ENCODE data around the gene DUSP11. TPM values are rescaled to one million over a fixed set of nuclear protein-coding genes. Genes with fewer than 3 reads are reported as not detected.
A peak's percentile ranks its signal among the peaks of the same experiment; 100 is the strongest.
"Not testable (repeated sequence)": the region's sequence is repeated elsewhere in the genome, so short reads cannot be mapped to it uniquely, and the experiment has no call there.

The DUSP11 gene
- 19.5 TPM for polyA plus RNA-seq (2013, experiment 1 of 2; ENCODE audit: insufficient read length)
- 20.1 TPM for polyA plus RNA-seq (2013, experiment 2 of 2; ENCODE audit: insufficient read length)

- peak; percentile 93 for DNase-seq
These were observed at the start of gene DUSP11 for GRCh38 chr2:73779467-73780236. TSS of gene DUSP11 (minus strand) at chr2:73780103. CDS start at chr2:73779974, 129 bp downstream.

DNA sequence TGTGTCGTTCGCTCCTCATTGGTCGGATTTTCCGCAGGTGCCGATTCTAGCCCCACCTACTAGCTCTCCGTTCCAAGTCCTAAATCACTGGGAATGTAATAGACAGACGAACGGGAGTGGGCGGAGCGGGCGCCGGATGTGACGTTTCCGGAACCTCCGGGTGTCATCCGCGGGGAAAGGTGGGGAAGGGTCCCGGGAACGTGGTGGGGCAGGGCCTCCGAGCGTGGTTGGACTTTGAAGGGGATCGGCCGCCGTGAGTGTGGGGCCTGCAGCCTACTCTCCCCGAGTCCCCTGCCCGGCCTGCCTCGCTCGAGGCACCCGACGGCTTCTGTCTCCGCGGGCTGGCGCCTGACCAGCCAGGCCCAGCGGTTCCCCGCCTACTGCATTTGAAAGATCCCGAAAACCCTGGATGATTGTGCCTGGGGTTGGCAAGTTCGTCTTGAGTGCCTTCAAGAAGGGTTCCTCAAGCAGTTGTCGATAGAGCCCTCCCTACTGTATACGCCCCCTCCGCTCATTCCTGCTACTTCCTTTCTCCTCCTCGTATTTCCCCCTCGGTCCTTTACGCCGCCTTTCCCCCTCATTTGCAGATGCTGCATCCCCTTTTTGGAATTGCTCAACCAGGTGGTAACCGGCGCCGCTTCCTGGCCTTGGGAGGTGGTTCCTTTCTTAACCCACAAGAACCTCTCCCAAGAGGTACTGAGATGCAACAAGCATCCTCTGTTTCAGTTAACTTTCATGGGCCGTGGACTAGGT, 49.1 kb upstream of the DUSP11 start, which contains the start of gene STAMBP:
STAMBP (plus strand) TSS at position 144 of the 753 bp plus-strand sequence. CDS start 1,896 bp downstream, outside the sequence.
- peak; percentile 97 for DNase-seq

GRCh38 chr2:73828389-73828817, 48.5 kb upstream of the DUSP11 start:
- DNase-seq = no peak

DNA sequence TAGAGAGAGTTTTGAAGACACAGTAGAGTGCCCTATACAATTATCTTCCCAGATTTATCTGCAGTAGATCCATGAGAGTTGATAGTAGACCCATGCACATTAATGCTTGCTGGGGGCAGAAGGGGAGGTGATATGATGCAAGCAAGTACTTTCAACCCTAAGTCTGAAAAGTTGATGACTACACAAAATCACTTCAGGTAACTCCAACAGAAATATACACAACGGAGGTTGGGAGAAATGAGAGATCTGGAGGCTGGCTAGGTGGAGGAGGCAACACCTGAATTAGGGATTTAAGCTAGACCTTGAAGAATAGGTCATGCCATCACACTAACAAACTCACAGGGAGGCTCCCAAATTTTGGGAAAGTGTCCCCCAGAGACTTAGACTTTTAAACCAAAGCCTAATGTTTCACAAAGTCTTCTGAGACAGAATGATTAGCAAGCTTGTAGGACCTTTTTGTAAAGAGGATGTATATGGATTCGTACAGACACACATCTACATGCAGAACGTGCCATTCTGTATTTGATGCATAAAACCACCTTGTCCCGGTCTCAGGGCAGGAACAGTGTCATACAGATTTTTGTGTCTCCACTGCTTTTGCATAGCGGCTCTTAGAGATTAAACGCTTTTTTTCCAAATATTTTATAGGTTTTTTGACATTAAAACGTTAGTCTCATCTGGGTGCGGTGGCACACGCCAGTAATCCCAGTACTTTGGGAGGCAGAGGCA, 47.9 kb upstream of the DUSP11 start:
- DNase-seq = no peak

- DNase-seq = peak; percentile 46
These were observed 47.1 kb upstream of the DUSP11 start for GRCh38 chr2:73827018-73827417.

GRCh38 chr2:73825408-73825807, 45.5 kb upstream of the DUSP11 start:
- DNase-seq = peak; percentile 6

DNA sequence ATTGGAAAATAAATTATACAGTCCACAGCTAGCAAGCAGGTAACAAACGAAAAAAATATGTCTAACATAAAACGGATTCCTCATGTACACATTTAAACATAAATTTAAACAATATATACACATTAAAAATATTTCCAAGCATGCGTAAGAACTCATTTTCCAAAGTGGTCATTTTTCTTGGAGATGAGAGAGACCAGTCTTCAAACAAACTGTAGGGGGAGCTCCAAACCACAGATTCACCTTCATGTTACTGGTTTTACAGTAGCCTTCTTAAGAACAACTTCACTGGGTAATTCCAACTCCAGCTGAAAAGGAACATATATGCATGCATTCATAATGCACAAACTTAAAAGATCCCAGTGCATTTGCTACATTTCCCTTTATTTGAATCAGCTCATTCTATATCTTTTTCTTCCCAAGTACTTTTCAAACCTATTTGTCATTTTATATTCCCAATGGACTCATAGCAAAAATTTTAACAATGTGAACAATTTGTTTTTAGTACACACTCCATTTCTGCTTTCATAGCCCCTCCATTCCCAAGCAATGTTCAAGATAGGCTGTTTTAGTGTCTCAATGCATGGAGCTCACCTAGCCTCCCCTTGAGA, 44.1 kb upstream of the DUSP11 start:
- DNase-seq = peak; percentile 77

DNA sequence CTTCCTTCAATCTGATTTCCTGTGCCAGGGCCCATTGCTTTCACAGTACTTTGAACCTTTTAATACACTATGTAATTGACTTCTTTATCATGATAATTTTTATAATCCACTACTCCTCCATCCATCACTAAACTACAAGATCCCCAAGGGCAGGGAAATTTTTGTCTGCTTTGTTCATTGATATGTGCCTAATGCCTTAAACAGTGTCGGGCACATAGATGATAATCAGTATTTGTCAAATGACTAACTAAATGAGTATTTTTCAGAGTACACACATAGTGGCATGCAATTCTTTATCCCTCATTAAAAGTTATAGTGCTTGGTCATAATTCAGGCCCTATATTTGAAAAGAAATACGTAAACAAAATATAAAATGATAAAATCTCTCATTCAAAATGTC, 43.5 kb upstream of the DUSP11 start:
- DNase-seq = no peak

DNA sequence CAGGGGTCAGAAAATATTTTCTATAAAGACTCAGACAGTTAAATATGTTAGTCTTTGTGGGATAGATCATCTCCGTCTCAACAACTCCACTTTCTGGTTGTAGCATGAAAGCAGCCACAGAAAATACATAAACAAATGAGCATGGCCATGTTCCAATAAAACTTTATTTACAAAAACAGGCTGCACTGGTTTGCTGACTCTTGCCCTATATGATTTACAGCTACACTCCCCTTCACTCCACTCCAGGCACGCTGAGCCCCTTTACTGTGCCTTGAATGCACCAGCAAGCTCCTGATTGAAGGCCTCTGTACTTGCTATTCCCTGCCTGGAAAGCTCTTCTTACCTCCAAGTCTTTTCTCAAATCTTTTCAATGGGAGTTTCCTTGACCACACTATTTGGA, 43.1 kb upstream of the DUSP11 start:
- DNase-seq = no peak

GRCh38 chr2:73822276-73822675, 42.4 kb upstream of the DUSP11 start:
- no peak for DNase-seq

GRCh38 chr2:73821669-73822068, 41.8 kb upstream of the DUSP11 start:
- DNase-seq = no peak

- no peak for DNase-seq
These were observed 41.3 kb upstream of the DUSP11 start for GRCh38 chr2:73821227-73821626.

DNA sequence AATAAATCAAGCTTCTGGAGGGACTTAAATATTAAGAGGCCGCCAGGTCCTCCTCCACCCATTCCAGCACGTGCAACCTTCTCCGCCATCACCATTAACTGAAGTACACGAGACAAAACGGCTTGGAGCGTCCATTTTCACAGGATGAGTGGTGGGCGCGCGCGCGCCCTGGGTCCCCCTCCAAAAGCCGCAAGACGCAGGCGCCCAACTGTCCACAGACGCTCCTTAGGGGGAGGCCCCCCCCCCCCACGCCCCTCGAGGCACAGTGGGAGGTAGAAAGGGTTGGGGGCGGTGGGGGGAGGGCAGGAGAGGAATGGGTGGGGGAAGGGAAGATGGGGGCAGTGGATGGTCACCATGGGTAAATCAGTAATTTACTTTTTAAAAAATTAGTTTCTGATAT, 38.4 kb upstream of the DUSP11 start:
- no peak for DNase-seq

DNA sequence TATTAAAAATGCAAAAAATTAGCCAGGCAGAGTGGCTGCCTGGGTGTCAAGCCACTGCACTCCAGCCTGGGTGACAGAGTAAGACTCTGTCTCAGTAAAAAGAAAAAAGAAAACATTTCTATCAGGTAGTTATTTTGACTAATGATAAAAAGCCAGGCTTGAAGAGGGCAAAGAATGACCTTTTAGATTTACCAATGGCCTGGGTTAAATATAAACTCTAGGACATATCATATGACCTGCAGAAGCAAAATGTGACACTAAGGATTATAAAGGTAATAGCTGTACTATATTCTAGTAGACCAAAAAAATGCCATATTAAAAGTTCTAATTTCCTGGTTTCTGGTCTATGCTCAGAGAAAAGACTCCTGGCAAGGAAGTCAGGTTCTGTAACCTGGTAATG, 32.7 kb upstream of the DUSP11 start:
- DNase-seq = no peak

GRCh38 chr2:73811878-73812277, 32.0 kb upstream of the DUSP11 start:
- no peak for DNase-seq

GRCh38 chr2:73783883-73784282, 4.0 kb upstream of the DUSP11 start, which contains the start of gene C2orf78:
TSS of gene C2orf78 (plus strand) at chr2:73784183. CDS start at chr2:73784310, 127 bp downstream.
- DNase-seq = not testable (repeated sequence)

- peak; percentile 5 for DNase-seq
These were observed 3.5 kb upstream of the DUSP11 start for GRCh38 chr2:73783402-73783801.

DNA sequence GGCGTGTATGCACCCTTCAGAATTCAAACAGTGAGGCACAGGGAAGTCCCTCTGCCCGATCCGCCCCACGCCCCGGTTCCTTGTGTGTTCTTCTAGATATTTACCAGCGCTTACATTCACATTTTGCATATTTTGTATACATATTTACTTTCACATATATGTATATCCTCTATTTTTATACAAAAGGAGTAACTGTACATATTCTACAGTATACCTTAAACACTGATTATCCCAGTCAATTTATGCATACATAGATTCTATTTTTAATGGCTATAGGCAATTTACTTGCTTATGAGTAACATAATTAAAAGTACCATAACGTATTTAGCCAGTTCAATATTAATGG, 307 bp upstream of the DUSP11 start:
- DNase-seq = no peak

DNA sequence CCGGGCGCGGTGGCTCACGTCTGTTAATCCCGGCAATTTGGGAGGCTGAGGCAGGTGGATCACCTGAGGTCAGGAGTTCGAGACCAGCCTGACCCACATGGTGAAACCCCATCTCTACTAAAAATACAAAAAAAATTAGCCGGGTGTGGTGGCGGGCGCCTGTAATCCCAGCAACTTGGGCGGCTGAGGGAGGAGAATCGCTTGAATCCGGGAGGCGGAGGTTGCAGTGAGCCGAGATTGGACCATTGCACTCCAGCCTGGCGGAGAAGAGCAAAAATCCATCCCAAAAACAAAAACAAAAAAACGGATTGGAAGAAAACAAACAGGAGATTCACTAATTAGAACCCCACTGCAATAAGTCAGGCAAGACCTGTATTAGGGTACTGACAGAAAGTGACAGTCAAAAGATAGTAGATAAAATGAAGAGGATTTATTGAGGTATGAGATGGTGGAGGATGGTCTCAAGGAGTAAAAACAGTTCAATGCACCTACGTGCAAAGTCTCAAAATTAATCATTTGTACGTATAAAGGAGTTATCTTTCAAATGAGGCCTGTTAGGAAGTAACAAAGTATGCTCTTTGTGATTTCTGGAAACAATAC, 936 bp downstream of the DUSP11 start:
- DNase-seq = not testable (repeated sequence)

DNA sequence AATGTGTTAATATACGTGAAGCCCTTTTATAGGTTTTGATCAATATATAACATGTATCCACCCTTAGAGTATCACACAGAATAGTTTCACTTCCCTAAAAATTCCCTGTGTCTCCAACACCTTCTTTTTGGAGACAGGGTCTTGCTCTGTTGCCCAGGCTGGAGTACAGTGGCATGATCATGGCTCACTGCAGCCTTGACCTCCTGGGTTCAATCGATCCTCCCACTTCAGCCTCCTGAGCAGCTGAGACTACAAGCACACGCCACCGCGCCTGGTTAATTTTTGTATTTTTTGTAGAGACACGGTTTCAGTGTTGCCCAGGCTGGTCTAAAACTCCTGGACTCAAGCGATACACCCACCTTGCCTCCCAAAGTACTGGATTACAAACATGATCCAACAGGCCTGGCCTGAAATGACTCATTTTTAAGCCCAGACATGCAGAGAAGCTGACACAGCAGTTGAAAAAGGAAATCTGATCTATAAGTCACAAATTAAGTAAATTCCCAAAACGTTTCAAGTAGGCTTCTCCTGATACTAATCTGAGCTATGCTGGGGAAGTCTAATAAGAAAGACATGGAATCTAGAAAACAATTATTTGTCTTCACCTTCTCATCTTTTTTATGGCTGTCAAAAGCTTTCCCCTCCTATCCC, 2.9 kb downstream of the DUSP11 start:
- DNase-seq = peak; percentile 18

- DNase-seq = peak; percentile 56
These were observed 3.5 kb downstream of the DUSP11 start for GRCh38 chr2:73776381-73776780.

Measured in fibroblast of skin of back (primary cell).